Measurements from ENCODE around the gene IQSEC1. TPM values are rescaled to one million over a fixed set of nuclear protein-coding genes. Genes with fewer than 3 reads are reported as not detected.
"Not testable (repeated sequence)": the region's sequence is repeated elsewhere in the genome, so short reads cannot be mapped to it uniquely, and the experiment has no call there.

Gene IQSEC1
- total and polyA plus RNA-seq, 2 experiments from 2014 or later = 8.0 to 51.9 TPM

GRCh38 chr3:12854565-12854964 is 218.7 kb downstream of the IQSEC1 start (continued):
- no peak for TF ChIP-seq ZNF462 (CRISPR knock-in tag; IDR thresholded peaks at IDR 0.05)
- TF ChIP-seq POLR2AphosphoS5 (IDR thresholded peaks at IDR 0.05; ENCODE audit: low read depth) = no peak
- TF ChIP-seq EZH2phosphoT487 (IDR thresholded peaks at IDR 0.05; ENCODE audit: unreplicated experiment) = no peak
- TF ChIP-seq CREB1 (CRISPR knock-in tag; IDR thresholded peaks at IDR 0.05; ENCODE audit: low read depth) = no peak
- no peak for TF ChIP-seq STAT1 (IDR thresholded peaks at IDR 0.05; ENCODE audit: unreplicated experiment)
- no peak for TF ChIP-seq ZNF114 (CRISPR knock-in tag; IDR thresholded peaks at IDR 0.05)
- no peak for TF ChIP-seq JUNB (IDR thresholded peaks at IDR 0.05; ENCODE audit: unreplicated experiment)

- H3K9me3 Mint-ChIP-seq; H4K20me1 ChIP-seq (replicated peaks; ENCODE audit: insufficient read depth); H3K4me3 ChIP-seq; H3K27ac Mint-ChIP-seq; H3K9me2 ChIP-seq (ENCODE audit: insufficient read depth); H3K4me3 Mint-ChIP-seq; H3K4me1 ChIP-seq (ENCODE audit: insufficient read depth); H3K27ac ChIP-seq (ENCODE audit: low read depth); H3K4me2 ChIP-seq; H3K36me3 ChIP-seq (ENCODE audit: insufficient read depth); H3K27me3 ChIP-seq (ENCODE audit: insufficient read depth); ATAC-seq; H3K4me1 Mint-ChIP-seq; DNase-seq (ENCODE audit: low spot score); H3F3A ChIP-seq (replicated peaks; ENCODE audit: low read depth); H2AFZ ChIP-seq; H3K36me3 Mint-ChIP-seq (ENCODE audit: low read depth); H3K79me2 ChIP-seq (replicated peaks; ENCODE audit: insufficient read depth): not testable (repeated sequence)
- H3K27me3 Mint-ChIP-seq (ENCODE audit: insufficient read depth, low read depth, poor library complexity) = peaks cover 15% of the 10 kb centered on the region
Measured at GRCh38 chr3:12853847-12854246, 219.4 kb downstream of the IQSEC1 start.
